Ovary (tissue), 3 donors: Measurements from ENCODE around the gene OLFM1.

Experiments
- POLR2A ChIP-seq: fragments of 450-650 bp; IDR thresholded peaks from one replicate; pipeline ENCODE4 v1.6.1; 2017; ENCODE audit warnings: antibody characterized with exemption, mild to moderate bottlenecking, moderate library complexity
- TF ChIP-seq, protein P1 (sequence below), 3 donors: fragments of 450-650 bp in 2 of 3; fragments of 200-600 bp in 1 of 3; IDR thresholded peaks; one replicate each; pipeline versions ENCODE4 v1.5.1 to v1.8.0; 2016 to 2022; ENCODE audit warnings: antibody characterized with exemption in 3 of 3, mild to moderate bottlenecking in 1 of 3
- donor health status: DM: no; HTN: no; CAD: no.

DNA sequence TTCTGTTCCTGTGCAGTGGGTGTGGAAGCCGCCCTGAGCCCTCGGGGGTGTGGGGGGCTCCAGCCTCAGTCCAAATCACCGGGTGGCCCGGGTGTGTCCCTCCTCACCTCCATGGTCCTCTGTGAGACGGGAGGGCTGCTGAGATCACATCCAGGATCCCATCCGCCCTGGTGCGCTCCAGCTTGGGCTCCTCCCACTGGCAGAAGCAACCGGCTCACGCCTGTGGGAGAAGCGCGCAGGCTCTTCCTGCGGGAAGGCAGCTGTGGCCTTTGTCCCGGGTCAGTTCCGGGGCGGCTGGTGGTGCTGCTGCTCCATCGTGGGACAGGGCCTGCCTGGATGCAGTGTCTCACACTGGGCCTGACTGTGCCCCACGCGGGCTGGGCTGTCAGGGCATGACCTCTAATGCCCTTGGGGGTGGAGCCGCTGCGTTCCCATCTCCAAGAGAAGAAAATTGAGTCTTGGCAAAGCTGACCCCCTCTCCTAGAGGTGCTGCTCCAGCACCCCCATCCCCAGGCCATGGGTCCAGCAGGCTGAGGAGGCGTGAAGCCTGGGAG, 18.5 kb downstream of the OLFM1 start:
- TF ChIP-seq, protein P1, sequence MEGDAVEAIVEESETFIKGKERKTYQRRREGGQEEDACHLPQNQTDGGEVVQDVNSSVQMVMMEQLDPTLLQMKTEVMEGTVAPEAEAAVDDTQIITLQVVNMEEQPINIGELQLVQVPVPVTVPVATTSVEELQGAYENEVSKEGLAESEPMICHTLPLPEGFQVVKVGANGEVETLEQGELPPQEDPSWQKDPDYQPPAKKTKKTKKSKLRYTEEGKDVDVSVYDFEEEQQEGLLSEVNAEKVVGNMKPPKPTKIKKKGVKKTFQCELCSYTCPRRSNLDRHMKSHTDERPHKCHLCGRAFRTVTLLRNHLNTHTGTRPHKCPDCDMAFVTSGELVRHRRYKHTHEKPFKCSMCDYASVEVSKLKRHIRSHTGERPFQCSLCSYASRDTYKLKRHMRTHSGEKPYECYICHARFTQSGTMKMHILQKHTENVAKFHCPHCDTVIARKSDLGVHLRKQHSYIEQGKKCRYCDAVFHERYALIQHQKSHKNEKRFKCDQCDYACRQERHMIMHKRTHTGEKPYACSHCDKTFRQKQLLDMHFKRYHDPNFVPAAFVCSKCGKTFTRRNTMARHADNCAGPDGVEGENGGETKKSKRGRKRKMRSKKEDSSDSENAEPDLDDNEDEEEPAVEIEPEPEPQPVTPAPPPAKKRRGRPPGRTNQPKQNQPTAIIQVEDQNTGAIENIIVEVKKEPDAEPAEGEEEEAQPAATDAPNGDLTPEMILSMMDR (IDR thresholded peaks at IDR 0.05) = no peak
- no peak for TF ChIP-seq POLR2A
